GM18499 (cell line): Measurements from ENCODE around the gene TMEM50B.
"Not testable (repeated sequence)": the region's sequence is repeated elsewhere in the genome, so short reads cannot be mapped to it uniquely, and the experiment has no call there.

Experiments
- ATAC-seq: cut with Tn5 transposase; IDR thresholded peaks from one replicate; pipeline ENCODE4 v1.9.1; 2021; ENCODE audit warnings: moderate number of reproducible peaks; ENCODE audit not compliant: insufficient read depth, unreplicated experiment

The TMEM50B gene

DNA sequence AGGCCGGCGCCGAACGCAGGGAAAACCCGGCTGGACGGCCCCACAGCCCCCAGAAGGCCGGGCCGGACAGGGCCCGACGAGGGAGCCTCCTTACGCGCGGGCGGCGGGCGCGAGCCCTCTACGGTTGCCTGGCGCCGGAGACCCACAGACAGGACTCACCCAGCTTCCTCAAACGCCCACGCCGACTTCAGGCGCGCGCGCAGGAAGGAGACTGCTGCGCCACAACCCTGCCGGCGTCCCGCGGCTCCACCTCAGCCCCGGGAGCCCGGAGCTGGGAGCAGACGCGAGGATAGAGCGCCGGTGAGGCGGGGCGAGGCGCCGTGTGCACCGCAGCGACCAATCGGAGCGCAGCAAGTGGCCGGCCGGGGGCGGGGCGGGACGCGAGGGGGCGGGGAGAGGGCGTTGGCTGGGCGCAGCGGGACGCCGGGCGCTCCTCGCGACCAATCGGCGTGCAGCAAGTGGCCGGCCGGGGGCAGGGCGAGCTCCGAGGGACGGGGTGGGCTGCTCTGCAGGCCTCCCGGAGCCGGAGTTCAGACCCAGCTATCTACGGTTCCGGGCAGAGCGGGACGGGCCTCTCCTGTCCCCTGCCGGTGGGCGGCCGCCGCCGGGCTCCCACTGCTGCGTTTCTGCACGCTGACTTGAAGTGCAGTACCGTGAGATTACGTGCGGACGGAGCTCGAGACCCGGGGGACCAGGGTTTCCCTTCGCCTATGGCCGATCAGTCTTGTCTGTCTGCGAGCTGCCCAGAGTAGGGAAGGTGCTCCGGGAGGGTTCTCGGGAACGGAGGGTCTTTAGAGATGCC lies at the start of gene TMEM50B:
TMEM50B (minus strand) TSS at position 296 of the 802 bp plus-strand sequence. CDS start 11,089 bp downstream, outside the sequence.
- peak; percentile 67 for ATAC-seq

DNA sequence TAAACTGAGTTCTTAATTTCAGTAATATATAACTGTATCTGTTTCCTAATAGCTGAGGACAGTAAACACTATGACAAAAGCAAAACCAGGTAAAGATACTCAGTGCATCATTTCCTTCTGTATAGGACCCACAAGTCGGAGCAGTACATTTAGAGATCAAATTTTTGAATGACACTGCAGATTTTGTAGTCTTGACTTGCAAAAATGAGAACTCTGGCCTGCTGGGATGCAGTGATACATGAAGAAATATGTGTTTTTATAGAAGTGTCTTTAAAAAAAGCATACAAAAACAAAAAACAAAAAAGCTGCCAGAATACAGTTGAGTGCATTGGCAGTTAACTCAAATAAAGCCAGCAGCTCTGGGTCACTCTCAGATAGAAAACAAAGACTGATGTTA lies 43.2 kb upstream of the TMEM50B start:
- no peak for ATAC-seq

DNA sequence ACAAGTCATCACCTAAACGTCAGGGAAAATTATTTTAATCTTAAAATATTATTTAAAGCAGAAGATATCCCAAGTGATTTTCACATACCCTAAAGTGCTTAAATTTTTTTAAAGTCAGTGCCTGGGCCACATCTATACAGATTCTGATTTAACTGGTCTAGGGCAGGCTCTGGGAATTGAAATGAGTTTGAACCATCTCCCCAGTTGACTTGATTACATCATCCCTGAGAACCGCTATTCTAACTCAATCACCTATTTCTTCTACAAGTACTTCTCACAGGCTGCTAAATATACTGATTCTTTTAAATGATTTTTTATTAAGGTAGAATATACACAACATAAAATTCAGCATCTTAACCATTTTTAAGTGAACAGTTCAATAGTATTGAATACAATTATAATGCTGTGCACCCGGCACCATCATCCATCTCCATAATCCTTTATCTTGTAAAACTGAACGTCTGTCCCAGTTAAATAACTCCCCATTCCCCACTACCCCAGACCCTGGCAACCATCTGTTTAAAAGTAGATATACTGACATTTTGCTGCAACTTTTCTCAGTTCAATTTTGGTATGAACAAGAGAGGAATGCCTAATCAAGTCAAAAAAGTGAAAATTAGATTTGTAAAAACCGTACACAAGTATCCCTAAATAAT lies 42.7 kb upstream of the TMEM50B start:
- no peak for ATAC-seq

DNA sequence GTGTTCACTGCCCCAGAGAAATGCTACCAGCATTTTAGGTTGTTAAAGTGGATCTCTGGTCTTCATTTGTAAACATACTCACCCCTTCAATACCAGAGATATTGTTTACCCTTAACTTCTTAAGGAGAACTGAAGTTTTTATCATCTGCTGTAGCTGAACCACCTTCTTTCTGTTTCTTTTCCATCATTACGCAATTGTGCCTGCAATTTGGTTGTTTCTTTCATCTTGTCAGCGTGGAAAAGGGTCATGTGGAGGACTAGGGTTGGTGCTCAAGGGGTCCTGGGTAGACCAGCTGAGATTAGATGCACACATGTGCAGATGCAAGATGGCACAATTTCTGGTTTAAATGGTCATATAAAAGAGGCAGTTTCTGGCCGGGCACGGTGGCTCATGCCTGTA lies 39.1 kb upstream of the TMEM50B start:
- no peak for ATAC-seq

DNA sequence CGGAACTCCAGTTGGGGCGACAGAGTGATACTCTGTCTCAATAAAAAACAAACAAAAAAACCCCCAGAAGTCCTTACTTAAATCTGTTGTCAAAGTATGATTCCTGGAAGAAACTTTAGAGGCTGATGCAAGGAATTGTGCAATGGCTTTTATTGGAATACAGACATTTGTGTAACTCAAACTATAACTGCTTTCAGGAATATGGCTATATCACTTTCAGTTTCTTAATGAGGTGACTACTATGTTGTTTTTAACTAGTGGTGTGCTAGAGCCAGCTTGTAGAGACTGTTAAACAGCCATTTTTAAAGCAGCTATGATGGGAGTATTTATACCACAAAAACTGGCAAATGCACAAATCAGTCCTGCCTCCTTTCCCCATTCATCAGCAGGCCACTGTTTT lies 34.5 kb upstream of the TMEM50B start:
- ATAC-seq: no peak

DNA sequence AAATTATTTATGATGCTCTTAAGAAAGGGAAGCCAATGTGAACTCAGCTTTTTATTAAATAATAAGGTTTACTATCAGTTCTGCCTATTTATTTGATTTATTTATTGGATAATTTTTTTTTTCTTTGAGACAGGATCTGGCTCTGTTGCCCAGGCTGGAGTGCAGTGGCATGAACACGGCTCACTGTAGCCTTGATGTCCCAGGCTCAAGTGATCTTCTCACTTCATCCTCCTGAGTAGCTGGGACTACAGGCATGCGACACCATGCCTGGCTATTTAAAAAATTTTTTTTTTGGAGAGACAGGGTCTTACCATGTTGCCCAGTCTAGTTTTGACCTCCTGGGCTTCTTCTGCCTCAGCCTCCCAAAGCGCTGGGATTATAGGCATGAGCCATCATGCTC lies 32.7 kb upstream of the TMEM50B start:
- no peak for ATAC-seq

DNA sequence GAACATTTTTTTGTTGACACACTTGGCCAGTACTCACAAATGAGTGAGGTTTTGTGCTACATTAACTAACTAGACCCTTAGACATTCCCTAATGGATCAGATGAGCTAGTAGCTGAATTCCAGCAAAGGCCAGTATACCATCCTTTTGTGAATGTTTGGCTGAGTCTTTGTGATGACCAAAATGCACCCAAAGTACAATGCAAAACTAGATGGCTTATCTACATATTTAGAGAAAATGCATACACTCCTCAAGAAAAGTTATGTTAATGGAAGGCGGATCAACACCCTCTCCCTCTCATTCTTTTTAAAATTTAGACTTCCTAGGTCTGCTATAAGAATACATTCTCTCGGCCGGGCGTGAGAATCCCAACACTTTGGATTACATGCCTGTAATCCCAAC lies 31.9 kb upstream of the TMEM50B start:
- no peak for ATAC-seq

DNA sequence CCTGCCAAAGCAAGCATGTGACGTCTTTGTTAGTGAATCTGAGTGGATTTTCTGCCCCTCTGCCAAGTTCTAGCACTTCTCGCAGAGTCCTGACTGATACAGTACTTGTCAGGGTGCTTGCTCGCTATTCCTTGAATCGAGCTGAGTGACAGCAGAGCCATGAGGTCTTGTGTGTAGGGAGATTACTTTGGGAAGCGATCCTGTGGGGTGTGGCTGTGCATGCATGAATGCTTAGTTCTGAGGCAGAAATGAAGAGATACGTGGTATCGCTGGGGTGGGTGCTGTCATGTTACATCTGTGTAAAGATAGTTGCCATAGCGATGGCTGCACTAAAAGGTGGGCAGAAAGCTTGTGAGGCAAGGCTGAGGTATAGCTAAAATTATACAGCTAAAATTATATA lies 31.1 kb upstream of the TMEM50B start:
- no peak for ATAC-seq

DNA sequence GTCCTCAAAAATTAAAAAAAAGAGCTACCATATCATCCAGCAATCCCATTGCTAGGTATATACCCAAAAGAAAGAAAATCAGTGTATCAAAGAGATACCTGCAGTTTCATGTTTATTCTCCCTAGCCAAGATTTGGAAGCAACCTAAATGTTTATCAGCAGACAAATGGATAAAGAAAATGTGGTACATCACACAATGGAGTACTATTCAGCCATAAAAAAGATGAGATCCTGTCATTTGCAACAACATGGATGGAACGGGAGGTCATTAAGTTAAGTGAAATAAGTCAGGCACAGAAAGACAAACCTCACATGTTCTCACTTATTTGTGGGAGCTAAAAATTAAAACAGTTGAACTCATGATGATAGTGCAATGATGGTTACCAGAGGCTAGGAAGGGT lies 27.2 kb upstream of the TMEM50B start:
- not testable (repeated sequence) for ATAC-seq

DNA sequence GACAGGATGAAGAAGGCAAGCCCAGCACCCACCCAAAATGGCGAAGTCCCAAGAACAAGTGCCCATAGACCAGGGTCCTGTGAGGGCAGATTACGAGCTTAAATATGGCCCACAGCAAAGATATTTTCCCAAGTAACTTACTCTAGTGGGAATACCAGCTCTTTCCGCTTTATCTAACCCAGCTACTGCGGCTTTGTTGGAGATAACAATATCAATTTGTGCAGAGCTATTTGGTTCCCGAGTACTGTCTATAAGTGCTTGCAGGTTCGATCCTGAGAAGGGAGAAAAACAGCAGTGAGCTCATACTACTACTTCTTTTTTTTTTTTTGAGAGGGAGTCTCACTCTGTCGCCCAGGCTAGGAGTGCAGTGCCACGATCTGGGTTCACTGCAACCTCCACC lies 26.1 kb upstream of the TMEM50B start:
- ATAC-seq: no peak

DNA sequence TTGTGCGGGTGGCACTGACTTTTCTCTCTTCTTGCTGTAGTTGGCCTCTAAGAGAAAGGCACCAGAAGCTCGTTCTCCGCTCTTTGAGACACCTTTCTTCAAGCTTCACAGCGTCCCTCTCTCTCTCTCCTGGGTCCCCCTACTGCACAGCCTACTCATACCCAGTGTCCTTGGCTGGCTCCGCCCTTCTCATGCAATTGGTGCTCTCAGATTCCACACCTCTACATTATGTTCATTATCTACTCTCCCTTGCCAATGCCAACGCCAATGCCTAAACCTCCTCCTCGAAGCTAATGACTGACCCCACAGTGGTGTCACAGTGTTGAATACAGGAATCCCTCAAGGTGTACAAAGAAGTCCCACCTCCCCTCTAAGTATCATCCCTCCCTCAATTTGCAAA lies 16.6 kb upstream of the TMEM50B start:
- no peak for ATAC-seq

DNA sequence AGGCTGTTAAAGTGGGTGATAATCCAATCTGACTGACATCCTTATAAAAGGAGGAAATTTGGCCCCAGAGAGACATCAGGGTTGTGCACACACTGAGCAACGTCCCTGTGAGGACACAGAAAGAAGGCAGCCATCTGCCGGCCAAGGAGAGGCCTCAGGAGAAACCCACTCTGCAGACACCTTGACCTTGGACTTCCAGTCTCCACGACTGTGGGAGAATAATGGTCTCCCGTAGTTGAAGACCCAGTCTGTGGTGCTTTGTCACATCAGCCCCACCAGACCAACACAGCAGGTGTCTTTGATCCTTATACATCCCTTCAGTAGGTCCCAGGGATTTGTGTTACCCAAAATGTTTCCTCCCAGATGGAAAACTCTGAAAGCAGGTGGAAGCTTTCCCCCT lies 16.0 kb upstream of the TMEM50B start:
- ATAC-seq: no peak

DNA sequence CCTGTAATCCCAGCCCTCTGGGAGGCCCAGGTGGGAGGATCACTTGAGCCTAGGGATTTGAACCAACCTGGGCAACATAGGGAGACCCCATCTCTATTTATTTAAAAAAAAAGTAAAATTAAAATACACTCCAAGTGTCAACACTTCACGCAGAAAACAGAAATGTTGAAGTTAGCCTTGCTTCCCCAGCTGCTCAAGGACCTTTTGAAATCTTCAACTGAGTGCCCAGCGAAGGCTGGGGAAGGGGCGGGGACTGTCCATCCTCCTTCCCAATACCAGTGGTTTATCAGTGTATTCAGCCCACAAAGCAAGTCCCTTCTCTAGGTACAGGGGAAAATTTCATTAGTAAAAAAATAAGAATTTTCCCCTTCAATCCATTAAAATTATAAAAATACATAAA lies 14.0 kb upstream of the TMEM50B start:
- no peak for ATAC-seq

DNA sequence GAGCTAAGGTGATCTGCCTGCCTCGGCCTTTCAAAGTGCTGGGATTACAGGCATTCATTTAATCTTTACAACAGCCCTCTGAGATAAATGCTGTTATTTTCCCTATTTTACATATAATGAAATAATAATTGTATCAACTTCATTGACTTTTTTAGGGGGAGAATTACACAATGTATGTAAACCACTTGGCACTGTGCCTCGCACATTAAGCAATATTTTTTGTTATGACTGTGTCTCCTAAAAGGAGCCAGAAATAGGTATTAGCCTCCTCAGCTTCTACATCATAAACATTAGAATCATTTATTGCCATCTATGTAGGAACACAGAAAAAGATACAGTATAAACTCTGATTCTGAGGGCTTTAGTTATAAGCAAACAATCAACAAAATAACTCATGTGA lies 12.8 kb upstream of the TMEM50B start:
- no peak for ATAC-seq

DNA sequence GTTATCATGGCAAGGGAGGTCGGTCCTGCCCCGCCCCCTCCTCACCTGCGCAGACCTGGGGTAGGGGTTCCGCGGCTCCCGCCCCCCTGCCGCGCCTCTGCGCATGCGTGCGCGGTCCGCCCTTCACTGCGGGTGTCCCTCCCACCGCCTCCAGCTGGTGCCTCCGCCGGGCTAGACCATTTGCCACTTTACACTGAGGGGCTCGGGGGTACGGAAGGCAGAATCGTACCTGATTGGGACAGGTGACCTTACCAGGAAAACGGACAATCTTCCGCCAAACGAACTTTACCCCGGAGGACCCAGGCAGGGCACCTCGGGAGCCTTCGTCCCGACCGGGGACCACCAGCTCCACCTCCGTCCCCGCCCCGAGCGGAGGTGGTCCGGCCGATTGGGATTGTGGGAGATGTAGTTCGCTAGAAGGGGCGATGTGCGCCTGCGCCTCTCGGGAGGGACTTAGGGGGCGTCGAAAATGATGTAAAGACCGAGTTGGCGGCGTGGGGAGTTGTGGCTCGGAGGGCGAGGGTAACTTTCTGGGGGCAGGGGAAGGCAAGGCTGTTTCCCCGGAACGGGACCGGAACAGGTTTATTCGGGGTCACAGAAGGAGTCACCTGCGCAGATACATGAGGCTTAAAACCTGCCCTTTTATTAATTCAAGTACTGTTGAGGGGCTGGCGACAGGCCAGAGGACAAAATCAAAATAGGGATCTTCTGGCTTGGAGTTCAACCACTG lies 11.8 kb upstream of the TMEM50B start, which contains the start of gene DNAJC28:
DNAJC28 (minus strand) TSS at position 344 of the 730 bp plus-strand sequence. CDS start 2,323 bp downstream, outside the sequence.
- peak; percentile 68 for ATAC-seq

DNA sequence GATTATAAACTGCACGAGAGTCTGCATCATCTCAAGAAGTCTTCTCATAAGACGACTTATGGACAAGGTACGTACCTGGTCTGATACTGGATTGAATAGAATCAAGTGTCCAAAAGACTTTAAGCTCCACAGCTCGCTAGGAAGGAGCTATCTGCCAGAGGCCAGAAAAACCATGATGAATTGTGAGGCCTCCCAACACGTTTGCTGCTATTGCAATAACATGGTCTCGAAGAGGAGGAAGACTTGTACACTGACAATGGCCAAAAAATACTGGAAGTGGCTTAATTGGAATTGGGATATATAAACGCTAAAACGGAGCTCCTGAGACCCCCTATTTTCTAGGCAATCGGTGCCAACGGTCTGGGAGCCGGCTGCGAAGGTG lies 11.2 kb upstream of the TMEM50B start:
- ATAC-seq: no peak

DNA sequence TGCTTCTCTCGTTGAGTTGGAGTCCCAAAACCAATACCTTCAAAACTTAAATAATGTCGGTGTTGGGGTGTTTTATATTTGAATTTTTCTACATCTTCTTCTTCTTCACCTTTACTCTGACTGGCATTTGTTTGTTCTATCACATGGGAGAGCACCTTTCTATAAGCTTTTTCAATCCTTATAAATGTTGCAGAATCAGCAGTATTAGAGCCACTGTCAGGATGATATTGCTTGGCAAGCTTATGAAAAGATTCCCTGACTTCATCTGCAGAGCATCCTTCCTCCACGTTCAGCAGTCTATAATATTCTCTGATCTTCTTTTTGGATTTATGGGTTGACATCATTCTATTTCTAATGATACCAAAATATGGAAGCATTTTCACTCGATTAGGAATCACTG lies 9.2 kb upstream of the TMEM50B start:
- no peak for ATAC-seq

DNA sequence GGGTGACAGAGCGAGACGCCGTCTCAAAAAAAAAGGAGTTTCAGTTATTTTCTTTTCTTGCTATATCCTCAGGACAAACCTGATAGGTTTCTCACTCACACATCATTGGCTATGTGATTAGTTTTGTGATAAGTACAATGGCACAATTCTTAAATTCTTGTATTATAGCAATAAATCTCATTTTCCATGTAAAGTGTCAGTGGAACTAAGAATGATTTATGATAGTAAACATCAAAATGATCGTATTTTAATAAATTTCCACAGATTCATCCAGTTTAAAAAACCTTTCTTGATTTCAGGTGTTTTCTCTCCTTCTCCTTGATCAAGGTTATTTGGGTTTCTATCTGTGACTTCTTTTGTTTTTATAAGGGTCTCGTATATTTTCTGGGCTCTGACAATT lies 8.2 kb upstream of the TMEM50B start:
- no peak for ATAC-seq

DNA sequence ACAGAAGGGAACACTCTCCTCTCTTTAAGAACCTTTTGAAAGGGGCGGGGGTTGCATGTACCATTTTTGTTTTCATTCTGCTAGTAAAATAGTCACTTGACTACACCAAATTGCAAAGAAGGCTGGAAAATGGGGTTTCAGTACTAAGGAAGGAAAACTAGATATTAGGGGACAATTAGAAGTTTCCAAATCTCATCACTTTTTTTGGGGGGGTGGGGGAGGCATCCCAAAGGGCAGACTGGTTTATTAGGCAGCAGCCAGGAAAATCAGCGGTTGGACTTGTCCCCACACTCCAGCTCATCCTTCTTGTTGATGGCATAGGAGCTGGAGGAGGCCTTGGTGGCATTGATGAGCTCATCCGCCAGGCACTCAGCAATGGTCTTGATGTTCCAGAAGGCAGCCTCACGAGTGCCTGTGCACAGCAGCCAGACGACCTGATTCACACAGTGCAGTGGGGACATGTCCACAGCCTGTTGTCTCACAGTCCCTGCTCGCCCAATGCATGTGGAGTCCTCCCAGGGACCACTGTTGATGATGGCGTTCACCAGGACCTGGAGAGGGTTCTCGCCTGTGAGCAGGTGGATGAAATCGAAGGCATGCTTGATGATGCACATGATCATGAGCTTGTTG lies 1.7 kb upstream of the TMEM50B start:
- ATAC-seq: no peak

DNA sequence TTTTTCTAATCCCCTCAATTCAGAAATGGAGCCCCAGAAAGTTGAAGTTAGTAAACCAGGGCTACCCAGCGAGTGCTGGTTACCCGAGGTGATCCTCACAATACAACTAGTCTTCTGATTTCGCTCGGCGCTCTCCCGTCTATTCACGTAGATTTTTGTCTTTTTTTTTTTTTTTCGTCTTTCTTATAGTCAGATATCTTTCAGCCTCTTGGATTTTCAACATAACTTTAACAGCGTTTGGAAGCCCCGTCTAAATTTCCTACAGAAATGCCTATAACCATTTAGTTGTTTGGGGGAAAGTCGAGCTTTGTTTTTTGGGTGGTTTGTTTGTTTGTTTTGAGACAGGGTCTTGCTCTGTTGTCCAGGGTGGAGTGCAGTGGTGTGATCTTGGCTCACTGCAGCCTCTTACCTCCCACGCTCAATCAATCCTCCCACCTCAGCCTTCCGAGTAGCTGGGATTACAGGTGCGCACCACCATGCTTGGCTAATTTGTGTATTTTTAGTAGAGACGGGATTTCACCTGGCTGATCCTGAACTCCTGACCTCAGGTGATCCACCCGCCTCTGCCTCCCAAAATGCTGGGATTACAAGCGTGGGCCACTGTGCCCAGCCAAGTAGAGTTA lies 818 bp upstream of the TMEM50B start:
- ATAC-seq: no peak
